HG03378 (cell line): ENCODE results near the gene SDCCAG8.

Experiments
- ATAC-seq: cut with Tn5 transposase; IDR thresholded peaks from one replicate; pipeline ENCODE4 v1.9.1; 2021; ENCODE audit warnings: mild to moderate bottlenecking, moderate library complexity; ENCODE audit not compliant: unreplicated experiment

Gene SDCCAG8

DNA sequence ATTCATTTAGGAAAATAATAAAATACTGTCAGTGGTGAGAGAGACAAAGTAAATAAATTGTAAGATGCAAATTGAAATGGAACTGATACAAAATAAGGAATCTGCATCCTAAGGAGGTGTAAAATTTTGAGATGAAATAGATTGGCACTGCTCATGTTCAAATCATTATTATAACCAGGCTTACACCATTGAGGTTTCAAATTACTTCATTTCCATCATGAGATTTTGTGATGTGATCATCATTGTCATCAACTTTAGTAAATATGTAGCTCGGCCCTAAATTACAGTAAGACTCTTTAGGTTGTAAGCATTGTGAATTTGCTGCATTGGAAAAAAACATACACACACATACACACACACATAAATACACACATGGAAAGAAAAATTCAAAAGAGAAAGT lies 123.4 kb downstream of the SDCCAG8 start:
- no peak for ATAC-seq

DNA sequence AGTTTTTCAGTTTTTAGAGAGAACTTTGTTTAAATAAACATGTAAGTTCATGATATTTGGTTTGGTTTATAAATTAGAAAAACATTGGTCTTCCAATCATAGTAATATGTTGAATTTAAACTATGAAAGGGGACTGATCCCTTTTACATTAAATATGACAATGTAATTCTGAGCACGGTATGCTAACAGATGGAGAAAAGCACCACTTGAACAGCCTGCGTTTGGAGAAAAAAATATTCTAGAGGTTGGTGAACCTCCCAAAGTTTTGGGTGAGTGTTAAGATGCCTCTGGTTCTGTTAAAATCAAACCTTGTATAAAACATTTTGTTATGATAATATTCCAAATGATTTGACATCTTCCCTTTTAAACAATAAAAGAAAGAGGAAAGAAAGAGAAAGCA lies 123.9 kb downstream of the SDCCAG8 start:
- ATAC-seq, result no peak

DNA sequence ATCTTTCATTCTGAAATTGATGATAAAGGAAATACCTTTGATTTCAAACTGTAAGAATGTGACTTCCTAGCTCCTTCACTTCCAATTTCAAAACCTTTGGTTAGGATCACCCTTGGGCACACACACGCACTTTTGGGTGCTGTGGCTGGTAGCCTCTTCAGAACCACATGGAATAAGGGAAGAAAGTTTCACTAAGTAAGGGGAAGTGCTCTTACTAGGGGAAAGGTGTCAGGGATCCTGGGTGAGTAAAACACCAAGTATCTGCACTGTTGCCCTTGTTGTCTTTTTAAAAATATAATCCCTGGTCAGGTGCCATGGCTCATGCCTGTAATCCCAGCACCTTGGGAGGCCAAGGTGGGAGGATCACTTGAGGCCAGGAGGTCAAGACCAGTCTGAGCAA lies 132.4 kb downstream of the SDCCAG8 start:
- no peak for ATAC-seq

DNA sequence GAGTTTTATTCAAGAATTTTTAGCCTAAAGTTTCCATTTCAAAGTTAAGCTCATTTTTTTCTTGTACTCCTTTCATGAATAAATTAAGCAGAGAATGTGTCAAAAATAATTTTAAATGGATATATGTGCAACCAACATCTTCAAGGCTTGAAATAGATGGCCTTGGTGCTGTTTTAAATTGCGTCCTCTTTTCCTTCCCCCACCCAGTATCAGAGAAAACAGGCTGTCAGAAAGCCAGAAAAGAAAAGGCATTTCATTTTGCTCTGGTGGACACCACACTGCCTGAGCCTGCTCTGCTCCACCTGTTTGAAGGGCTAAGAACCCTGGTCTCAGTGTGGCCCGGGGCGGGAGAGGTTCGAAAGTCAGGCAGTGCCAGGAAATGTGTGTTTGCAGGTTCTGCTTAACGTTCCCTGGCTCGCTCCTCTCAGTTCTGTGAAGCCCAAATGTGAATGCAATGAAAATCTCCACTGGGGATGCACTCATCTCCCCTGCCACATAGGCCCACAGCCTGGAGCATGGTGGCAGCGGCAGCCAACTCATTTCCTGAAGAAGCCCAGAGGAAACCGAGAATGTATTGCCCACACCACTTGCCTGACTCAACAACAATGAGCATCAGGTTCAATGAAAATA lies 134.4 kb downstream of the SDCCAG8 start:
- ATAC-seq, result no peak

DNA sequence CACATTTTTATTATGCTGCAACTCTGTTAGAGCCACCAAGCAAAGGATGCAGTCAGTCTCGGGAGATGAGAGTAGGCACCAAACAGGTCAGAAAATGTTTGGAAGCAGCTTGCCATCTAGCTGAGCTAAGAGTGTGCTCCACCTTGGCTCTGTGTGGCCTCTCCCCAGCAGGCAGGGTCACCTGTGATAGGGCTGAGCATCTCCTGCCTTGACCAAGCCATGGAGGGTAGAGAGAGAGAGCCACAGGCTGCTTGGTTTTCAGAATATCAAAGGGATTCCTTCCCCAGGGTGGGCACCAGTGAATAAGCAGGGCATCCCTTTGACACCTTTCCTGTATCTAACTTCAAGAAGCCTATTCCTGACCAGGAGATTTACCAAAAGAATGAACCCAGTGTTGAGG lies 135.5 kb downstream of the SDCCAG8 start:
- ATAC-seq, result no peak

DNA sequence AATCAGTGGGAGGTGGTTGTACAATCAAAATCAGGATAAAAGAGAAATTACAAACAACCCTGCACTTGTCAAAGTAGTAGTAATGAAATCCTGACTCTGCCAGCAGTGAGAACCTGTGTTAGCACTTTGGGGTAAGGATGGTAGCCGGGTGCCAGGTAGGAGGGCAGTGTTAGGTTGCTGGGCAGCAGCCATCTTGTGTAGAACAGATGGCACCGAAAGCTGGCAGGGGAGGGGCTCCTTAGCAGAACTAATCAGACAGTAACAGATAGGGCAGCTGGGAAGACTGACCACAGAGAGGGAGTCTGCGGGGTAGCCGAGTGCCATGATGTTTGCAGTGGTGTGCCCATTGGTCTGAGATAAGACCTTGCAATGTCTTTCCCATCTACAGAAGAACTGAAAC lies 137.3 kb downstream of the SDCCAG8 start:
- ATAC-seq, result no peak

DNA sequence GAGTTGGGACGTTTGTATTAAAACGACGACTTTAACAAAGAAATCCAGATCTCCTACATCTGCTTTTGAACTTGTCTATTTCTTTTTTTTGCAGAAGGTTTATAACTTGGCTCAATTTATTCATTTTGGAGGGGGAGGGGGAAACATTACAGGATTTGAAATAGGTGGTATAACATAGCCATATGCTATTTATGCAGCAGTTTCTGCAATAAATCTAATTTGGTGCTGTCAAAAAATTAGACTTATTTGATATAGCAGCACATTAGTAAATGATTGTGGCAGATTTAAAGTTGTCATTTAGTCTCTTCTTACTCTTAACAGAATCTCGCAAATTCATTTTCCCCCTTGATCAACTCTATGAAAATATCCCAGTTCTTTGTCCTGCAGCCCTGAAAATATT lies 138.2 kb downstream of the SDCCAG8 start:
- ATAC-seq, result no peak

DNA sequence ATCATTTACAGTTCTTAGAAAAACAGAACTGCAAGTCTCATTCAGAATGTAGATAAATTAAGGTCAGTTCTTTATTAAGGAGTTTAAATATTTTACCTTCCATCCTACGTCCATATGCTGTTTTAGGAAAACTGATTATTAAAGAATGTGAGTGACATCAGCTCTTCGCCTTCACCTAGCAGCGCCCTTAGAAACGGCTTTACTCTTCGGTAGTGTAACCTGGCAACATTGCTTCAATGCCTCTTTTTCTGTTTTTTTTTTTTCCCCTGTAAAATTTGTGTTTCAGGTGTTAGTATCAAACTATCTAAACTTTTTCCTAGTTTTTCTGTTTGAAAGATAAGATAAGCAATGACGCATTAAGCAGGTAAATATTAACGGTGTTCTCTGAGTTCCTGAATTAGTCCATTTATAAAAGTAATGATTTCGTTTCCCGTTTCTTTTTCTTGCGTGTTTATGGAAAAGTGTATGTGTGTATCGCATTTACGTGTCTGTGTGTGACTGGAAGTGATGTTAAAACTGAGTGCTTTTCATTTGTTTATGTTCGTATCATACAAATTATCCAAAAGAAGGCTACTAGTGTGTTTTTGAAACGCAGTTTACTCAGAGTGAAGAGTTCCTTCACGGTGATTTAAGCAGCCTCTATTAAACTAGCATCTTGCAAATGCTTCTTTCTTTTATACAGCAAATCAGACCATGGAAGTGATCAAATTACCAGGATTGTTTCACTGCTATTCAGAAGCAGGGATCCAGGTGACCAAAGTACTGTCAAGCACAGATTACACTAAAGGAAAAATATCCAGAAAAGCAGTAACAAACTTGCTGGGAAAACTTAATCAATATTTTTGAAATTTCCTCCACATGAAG lies 139.0 kb downstream of the SDCCAG8 start:
- no peak for ATAC-seq

DNA sequence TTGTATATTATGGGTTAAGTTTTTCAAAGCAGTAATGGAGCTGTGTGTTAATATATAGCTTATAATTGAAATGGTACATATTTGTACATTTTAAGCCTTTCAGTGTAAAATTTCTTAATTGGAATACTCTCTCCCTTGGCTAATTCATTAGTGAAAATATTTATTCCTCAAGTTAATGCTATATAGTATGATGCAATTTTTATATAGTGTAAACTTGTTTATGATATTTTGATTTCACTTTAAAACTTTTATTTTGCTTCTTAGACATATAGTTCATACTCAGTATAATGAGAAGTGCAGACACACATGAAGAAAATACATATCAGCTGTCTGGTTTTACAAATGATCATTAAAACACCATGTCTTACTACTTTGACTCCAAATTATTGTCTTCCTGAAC lies 140.6 kb downstream of the SDCCAG8 start:
- ATAC-seq, result no peak

DNA sequence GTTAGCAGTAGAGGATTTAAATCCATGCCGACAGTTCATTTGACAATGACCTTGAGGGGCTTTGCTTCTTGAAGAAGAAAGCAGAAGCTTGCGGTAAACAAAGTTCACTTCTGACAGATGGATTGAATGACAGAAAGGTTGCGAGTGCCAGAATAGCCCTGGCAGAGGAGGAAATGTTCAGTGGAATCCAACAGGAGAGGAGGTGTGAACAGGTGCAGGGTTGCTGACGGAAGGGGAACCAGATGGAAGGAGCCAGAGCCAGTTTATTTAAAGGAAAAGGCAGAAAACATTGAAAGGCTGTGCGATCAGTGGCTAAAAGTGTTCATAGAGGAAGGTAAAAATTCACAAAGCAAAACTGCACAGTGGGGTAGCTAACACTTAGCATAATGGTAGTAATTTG lies 141.0 kb downstream of the SDCCAG8 start:
- no peak for ATAC-seq

DNA sequence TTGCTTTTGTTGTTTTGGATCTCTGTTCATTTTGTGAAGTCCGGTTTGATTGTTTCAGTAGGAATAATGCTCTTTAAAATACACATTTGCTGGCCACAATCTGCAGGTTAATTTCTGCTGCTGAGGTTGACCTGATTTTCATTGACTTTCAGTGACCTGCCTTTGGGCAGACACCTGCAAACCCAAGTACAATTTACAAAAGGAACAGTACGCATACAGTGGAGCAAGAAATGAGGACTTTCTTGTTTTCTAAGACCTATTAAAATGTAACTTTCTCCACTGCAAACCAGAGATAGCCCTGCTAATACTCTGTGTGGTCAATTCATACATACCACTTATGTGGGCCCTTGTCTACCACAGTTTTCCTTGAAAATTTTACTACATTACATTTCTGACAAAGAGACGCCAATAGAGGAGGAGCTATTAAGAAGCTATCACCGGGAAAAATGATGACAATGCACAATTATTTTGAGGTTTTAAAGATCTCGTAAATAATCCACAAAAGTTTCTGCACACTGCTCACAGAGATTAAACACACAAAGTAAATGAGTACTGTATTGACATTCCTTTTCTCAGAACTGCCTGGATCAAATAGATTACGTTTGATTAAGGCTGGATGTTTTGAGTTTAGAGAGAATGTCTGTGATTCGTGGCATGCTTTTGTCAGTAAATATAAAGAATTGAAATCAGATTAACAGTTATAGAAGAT lies 141.9 kb downstream of the SDCCAG8 start:
- ATAC-seq, result no peak

DNA sequence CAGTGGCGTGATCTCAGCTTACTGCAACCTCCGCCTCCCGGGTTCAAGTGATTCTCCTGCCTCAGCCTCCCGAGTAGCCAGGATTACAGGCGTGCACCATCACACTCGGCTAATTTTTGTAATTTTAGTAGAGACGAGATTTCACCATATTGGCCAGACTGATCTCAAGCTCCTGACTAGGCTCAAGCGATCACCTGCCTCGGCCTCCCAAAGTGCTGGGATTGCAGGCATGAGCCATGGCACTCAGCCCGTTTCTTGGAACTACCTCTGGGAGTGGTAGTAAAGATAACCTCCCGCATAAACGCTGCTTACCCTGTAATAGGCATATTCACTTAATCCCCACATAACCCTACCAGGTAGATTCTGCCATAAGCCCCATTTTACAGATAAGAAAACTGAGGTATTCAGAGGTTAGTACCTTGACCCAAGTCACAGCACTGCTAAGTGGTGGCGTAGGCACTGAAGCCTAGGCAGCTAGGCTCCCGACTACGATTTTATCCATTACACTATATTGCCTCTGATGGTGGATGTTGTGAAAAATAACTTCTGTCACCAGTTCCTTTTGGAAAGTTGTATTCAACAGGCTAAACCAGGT lies 143.8 kb downstream of the SDCCAG8 start:
- ATAC-seq, result no peak

DNA sequence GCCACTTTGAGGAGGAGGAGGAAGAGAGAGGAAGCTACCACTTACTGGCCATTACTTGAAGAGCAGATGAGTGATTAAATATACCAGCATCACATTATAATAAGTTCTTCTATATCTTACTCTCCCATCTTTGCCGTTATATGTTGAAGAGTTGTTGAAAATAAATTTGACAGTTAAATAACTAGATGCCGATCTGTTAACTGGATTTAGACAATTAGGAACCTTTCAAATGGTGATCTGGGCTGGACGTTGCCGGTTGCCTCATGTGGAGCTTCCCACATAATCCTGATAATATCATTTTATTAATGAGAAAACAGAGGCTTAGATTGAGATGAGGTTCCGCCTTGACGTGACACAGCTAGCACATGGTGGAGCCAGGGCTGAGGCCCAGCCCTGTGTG lies 147.0 kb downstream of the SDCCAG8 start:
- no peak for ATAC-seq

DNA sequence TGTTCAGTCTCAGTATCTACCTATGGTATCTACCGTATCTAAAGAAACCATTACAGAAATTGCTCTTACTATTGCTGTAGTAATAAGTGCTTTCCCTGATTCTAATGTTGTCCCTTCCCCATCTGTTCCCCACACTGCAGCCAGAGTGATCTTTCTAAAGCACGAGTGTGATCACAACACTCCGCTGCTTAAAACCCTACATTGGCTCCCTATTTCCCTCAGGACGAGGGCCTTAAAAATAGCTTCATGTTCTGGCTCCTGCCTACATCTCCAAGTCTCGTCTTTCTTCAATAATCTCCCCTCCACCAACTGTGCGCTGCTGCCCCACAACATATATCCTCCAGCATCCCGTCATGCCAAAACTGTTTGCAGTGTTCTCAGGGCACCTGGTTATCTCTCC lies 150.6 kb downstream of the SDCCAG8 start:
- ATAC-seq, result no peak

DNA sequence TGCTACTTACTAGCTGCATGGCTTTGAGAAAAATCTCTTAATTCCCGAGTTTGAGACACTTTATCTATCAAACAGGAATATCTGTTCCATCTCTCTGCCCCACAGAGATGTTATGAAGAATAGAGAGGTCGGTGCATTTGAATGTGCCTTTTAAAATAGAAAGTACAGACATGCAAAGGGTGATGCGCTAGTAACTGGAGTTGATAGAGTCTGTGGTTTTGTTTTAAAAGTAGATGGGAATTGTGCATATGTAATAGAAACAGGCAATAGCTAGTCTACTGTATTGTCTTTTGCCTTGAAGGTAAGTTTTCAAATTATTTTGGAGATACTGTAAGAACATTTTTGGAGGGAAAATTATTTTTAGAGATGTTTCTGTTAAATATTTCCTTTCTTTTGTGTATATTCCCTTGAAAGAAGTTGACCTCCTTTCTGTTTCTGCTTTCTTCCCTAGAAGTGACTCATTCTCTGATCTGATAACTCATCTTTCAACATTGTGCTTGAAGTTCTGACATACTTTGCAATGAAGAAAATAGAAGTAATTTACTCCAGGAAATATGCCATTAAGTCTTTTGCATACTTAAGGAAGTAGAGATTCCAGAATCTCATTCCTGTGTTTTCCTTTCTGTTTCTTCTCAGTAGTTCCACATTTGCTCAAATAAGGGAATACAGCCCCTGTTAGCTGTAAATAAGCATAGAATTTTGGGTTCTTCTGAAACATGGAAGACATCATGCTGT lies 151.6 kb downstream of the SDCCAG8 start:
- no peak for ATAC-seq

DNA sequence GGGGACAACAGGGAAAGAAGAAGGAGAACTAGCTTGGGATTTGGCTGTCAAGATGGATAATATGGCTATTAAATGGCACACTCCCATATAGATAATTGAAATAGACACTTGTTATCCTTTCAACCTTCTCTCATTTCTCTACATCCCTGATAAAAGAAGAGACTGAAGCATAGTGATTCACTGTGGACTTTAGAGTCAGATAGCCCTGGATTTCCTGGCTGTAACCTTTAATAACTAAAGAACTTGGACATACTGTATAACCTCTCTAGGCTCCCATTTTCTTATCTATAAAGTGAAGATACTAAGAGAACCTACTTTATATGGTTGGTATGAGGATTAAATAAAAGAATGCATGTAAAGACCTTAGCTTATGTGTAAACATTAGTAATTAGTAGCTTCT lies 152.6 kb downstream of the SDCCAG8 start:
- no peak for ATAC-seq

DNA sequence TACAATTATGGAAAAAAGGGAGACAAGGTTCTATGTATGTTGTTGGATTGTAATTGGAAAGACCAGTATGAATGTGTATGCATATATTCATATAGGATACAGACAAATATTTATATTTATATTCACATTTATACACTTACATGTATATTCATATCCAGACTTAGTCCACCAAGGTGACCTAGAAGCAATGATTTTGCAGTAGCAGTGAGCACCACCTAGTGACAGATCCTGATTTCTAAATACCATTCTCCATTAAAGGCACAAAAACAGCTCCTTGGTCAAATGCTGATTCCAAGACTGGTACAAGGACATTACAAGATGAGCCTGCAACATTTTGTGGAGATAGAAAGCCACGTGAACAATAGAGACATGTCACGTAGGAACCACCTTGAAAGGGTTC lies 153.4 kb downstream of the SDCCAG8 start:
- ATAC-seq, result no peak

DNA sequence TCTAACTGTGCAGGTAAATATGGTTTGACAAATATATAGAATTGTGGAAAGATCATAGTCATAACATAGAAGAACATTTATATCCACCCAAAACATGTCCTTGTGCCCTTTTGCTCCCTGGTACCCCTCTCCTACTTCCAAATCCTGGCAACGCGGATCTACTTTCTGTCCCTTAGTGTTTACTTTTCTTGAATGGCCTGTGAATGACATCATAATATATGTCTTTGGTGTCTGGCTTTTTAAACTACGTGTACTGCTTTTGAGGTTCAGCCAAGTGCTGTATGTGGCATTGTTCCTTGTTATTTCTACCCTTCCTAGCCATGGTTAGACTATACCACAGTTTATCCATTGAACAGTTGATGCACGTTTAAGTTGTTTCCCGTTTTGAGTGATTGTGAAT lies 155.6 kb downstream of the SDCCAG8 start:
- ATAC-seq, result no peak

DNA sequence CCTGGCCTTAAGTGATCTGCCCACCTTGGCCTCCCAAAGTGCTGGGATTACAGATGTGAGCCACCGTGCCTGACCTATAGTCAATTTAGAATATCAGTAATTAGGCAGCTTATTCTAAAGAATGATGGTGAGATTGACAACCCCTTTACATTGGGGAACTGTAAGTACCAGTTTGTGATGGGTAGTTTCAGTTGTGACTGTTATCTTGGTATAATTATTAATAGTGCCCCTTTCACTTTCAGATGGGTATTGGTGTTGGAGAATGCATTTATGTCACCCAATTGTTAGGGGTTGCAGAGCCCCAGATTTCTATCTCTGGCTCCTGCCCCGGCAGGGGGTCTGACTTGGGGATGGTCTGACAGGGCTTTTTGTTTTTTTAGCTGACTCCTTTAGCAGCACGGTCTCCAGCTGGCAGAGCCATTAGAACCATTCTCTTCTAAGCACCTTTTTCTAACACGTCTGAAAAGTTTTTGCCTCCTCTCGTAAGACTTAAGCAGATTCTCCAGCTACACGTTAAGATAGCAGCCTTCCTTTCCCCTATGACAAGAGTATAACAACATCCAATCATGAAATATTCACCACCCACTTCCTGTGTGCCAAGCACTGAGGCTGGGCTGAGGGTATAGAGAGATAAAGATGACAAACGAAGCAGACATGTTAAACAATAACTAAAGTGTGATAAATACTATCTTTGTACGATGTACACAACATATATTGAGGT lies 157.8 kb downstream of the SDCCAG8 start:
- ATAC-seq, result peak; percentile 65

DNA sequence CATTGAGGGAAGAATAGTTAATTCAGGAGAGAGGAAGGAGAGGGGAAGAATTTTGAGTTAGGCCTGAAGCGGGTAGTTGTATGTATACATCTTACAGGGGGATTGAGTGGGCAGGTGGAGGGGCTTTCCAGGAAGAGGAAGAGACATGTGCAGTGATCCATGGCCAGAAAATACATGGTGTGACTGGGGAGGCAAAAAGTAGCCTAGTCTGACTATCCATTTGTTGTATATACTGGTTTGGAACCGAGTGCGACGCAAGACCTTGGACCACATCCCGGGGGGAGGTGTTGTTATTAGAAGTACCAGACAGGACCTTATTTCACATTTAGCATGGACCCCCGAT lies 158.3 kb downstream of the SDCCAG8 start:
- no peak for ATAC-seq
